Dermis lymphatic vessel endothelial cell (primary cell): ENCODE data around the gene WNT9B. TPM values are rescaled to one million over a fixed set of nuclear protein-coding genes. Genes with fewer than 3 reads are reported as not detected.

ENCODE experiments used
- total RNA-seq: library from RNA; depleted of rRNA; stranded (reverse); fragments of >200 nt; gene quantifications from 2 replicates; pipeline ENCODE4 v1.2.1, GENCODE V29; 2014

The WNT9B gene, protein sequence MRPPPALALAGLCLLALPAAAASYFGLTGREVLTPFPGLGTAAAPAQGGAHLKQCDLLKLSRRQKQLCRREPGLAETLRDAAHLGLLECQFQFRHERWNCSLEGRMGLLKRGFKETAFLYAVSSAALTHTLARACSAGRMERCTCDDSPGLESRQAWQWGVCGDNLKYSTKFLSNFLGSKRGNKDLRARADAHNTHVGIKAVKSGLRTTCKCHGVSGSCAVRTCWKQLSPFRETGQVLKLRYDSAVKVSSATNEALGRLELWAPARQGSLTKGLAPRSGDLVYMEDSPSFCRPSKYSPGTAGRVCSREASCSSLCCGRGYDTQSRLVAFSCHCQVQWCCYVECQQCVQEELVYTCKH
- not detected in 2 replicates for total RNA-seq

DNA sequence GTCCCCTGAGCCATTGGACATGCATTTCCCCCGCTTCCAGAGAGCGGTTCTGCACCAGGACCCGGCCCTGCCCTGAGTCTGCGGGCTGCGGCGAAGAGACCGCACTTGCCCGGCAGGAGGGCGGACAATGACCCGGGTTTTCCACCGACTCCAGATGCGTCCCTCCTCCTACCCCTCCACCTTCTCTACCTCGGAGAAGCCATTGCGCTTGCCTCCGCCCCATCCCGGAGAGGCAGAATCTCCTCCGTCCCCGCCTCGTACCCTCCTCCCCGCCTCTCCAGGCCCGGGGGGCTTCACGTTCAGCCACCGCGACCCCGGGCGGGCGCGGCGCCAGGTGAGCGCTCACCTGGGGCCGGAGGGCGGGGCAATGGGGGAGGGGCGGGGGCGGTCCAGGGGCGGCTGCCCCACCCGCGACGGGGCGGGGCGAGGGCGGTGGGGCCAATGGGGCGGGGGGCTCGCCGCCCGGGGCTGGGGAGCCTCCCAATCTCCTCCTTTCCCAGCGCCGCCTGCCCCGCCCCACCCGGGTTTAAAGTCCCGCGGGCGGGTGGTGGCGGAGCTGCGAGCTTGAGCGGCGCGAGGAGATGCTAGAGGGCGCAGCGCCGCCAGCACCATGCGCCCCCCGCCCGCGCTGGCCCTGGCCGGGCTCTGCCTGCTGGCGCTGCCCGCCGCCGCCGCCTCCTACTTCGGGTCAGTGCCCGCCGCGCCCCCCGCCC is at the start of gene WNT9B:
TSS of gene WNT9B (plus strand) at position 555 of the 713 bp plus-strand sequence. CDS start at position 611, 56 bp downstream.

DNA sequence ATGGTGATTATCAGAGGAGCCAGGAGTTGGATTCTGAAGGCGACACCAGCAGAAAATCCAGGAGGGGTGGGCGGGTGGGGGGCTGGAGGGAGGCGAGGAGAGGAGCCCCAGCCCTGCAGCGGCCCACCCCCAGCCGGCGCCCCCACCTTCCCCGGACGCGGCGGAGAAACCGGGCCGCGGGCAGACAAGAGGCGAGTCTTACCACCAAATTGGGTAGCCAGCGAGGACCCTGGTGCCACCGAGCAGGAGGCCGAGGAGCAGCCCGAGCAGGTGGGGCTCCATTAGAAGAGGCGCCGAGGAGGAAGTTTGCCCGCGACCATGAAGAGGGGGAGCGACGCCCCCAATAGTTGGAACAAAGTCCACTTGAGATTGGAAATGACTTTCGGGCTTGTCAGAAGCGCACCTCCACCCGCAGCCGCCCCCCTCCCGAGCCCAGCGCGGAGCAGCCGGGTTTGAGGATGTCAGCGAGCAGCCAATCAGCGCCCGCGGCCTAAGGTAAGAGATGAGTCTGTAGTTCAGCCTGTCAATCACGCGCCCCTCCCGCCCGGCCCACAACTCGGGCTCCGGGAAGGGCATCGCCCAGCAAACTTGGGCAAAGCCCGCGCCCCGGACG is 33.0 kb upstream of the WNT9B start, which contains the start of gene WNT3:
TSS of gene WNT3 (minus strand) at position 377 of the 613 bp plus-strand sequence. CDS start at position 282, 95 bp downstream.

GRCh38 chr17:46922804-46923635 is 71.6 kb downstream of the WNT9B start, which contains the start of gene GOSR2:
Gene GOSR2, plus strand, starts transcription at chr17:46923160. Its CDS starts 33 bp downstream, at chr17:46923193.

Other genes with a start within 250 kb of the WNT9B start
- 0.65 and 0.86 TPM in 2 replicates for gene WNT3, start 32.9 kb upstream of the WNT9B start, total RNA-seq
- gene GOSR2, start 71.6 kb downstream of the WNT9B start, total RNA-seq: 33.5 and 36.4 TPM in 2 replicates
- not detected in 2 replicates for gene RPRML, start 127.7 kb downstream of the WNT9B start, total RNA-seq